ENCODE measurements around the gene RNF169.

DNA sequence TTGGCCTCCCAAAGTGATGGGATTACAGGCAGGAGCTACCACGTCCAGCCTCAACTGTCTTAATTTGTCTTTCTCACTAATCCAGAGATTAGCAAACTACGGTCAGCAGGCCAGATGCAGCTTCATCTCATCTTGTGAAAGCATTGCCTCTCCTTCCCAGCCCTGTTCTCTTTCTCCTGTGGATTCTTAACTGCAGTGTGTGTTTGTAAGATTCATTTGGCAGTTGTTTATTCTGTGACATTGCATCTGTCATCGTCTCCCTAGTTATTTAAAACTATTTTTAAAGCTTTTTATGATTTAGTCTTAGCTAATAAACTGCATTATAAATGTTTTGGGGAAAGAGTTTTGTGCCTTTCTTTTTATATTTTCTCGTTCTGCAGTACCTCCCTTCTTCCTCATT, 29.2 kb downstream of the RNF169 start:
- TF ChIP-seq, protein P1, sequence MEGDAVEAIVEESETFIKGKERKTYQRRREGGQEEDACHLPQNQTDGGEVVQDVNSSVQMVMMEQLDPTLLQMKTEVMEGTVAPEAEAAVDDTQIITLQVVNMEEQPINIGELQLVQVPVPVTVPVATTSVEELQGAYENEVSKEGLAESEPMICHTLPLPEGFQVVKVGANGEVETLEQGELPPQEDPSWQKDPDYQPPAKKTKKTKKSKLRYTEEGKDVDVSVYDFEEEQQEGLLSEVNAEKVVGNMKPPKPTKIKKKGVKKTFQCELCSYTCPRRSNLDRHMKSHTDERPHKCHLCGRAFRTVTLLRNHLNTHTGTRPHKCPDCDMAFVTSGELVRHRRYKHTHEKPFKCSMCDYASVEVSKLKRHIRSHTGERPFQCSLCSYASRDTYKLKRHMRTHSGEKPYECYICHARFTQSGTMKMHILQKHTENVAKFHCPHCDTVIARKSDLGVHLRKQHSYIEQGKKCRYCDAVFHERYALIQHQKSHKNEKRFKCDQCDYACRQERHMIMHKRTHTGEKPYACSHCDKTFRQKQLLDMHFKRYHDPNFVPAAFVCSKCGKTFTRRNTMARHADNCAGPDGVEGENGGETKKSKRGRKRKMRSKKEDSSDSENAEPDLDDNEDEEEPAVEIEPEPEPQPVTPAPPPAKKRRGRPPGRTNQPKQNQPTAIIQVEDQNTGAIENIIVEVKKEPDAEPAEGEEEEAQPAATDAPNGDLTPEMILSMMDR (IDR thresholded peaks at IDR 0.05): no peak
- TF ChIP-seq POLR2A (IDR thresholded peaks at IDR 0.05): no peak
- TF ChIP-seq EP300 (IDR thresholded peaks at IDR 0.05): no peak

Data from ovary (tissue), 3 donors.